ENCODE measurements around the gene FOLR2.

FOLR2 gene

DNA sequence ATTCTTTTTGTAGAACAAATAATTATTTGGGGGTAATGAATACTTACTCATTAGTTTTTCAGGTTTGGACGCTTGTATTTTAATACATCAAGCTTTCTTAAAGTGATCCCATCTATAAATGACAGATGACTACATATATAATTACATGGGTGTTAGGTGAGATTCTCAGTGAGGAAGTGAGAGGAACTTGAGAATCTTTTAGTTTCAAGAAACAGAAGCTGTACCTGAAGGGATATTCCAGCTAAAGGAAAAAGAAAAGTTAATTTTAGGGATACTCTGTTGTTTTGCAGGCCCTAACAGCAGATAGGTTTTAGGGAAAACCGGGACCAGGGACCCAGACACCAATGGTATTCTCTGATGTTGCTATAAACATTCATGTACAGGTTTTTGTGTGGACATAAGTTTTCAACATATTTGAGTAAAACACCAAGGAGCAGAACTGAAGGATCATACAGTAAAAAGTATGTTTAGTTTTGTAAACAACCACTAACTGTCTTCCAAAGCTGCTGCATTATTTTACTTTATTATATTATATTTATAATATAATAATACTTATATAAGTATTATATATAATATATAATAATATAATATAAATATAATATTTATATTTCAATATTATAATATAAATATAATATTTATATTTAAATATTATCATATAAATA is 51.5 kb downstream of the FOLR2 start:
- no peak for DNase-seq (ENCODE audit: low spot score)
